H1 (cell line): ENCODE results near the gene PHOSPHO2. TPM values are rescaled to one million over a fixed set of nuclear protein-coding genes. Genes with fewer than 3 reads are reported as not detected.

ENCODE experiments used
- EZH2 ChIP-seq: fragments of 200-600 bp; sonication (generic); IDR thresholded peaks from 2 replicates; pipeline ENCODE4 v1.7.1; 2012; ENCODE audit warnings: low read depth, mild to moderate bottlenecking, moderate library complexity, low read length, inconsistent platforms; ENCODE audit not compliant: severe bottlenecking
- TBP ChIP-seq: IDR thresholded peaks from 2 replicates; pipeline ENCODE4 v1.6.1; 2011; ENCODE audit warnings: low read depth, low read length, improper control_type of control experiment
- polyA plus RNA-seq, 7 experiments: library from polyadenylated mRNA; depleted of rRNA in 3 of 7; stranded (reverse) in 5 of 7; unstranded in 2 of 7; fragments of >200 nt in 5 of 7; fragments of 200-250 nt in 2 of 7; gene quantifications; 1 replicate in 5 of 7; 2 replicates in 1 of 7; 4 replicates in 1 of 7; pipeline versions ENCODE4 v1.2.1 to v1.2.3, GENCODE V29; 2011 to 2013; ENCODE audit warnings: missing spikeins in 2 of 7, mixed read lengths in 2 of 7
- total RNA-seq: library from RNA; stranded (reverse); fragmentation: NEBNext Ultra II Directional; extraction: Animal tissue kit (Norgen Biotek cat#: 25700); gene quantifications from 2 replicates; pipeline ENCODE4 v1.2.1, GENCODE V29; 2021
- TF ChIP-seq, protein P1 (sequence below), 3 experiments: IDR thresholded peaks; 1 replicate in 2 of 3; 2 replicates in 1 of 3; pipeline versions ENCODE4 v1.5.1 to v1.6.1; 2011; ENCODE audit warnings: low read length in 3 of 3, mild to moderate bottlenecking in 3 of 3, inconsistent platforms in 2 of 3, low read depth in 1 of 3, moderate library complexity in 1 of 3; ENCODE audit not compliant: insufficient read depth in 1 of 3; ENCODE audit errors: control extremely low read depth in 1 of 3

The PHOSPHO2 gene
- total and polyA plus RNA-seq, 2 of the 8 experiments (the other 6 are each of a cell fraction or from before 2014, with no cell fraction given): 2.4 to 8.5 TPM

GRCh38 chr2:169672406-169672805 lies 21.9 kb upstream of the PHOSPHO2 start (continued):
- TF ChIP-seq, protein P1, sequence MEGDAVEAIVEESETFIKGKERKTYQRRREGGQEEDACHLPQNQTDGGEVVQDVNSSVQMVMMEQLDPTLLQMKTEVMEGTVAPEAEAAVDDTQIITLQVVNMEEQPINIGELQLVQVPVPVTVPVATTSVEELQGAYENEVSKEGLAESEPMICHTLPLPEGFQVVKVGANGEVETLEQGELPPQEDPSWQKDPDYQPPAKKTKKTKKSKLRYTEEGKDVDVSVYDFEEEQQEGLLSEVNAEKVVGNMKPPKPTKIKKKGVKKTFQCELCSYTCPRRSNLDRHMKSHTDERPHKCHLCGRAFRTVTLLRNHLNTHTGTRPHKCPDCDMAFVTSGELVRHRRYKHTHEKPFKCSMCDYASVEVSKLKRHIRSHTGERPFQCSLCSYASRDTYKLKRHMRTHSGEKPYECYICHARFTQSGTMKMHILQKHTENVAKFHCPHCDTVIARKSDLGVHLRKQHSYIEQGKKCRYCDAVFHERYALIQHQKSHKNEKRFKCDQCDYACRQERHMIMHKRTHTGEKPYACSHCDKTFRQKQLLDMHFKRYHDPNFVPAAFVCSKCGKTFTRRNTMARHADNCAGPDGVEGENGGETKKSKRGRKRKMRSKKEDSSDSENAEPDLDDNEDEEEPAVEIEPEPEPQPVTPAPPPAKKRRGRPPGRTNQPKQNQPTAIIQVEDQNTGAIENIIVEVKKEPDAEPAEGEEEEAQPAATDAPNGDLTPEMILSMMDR (IDR thresholded peaks at IDR 0.05; ENCODE audit: control extremely low read depth in 1 of 3, insufficient read depth in 1 of 3, low read depth in 1 of 3, low read length in 3 of 3): no peak
- no peak for TF ChIP-seq EZH2
- no peak for TF ChIP-seq TBP
